RWPE2 (cell line): ENCODE measurements around the gene CNTNAP5.

Experiments used
- ATAC-seq: fragments of 200-7000 bp; cut with Tn5 transposase; 3 replicates; pipeline ENCODE4 v1.9.1; 2021; ENCODE audit warnings: low read depth
- DNase-seq: peaks from one replicate; pipeline ENCODE4 v3.0.0-alpha.2; 2020; ENCODE audit warnings: low spot score
- H3K27ac ChIP-seq: fragments of 450-650 bp; 2 replicates; pipeline ENCODE4 v1.5.1; 2017; ENCODE audit warnings: mild to moderate bottlenecking; ENCODE audit not compliant: poor library complexity, severe bottlenecking
- H3K27me3 ChIP-seq: fragments of 250-450 bp; sonication (Bioruptor Pico); 2 replicates; pipeline ENCODE4 v1.5.1; 2021; ENCODE audit warnings: mild to moderate bottlenecking, moderate library complexity; ENCODE audit not compliant: insufficient read depth, poor library complexity, severe bottlenecking
- H3K36me3 ChIP-seq: fragments of 250-450 bp; sonication (Bioruptor Pico); 2 replicates; pipeline ENCODE4 v1.5.1; 2020; ENCODE audit warnings: low read depth, mild to moderate bottlenecking, moderate library complexity
- H3K4me1 ChIP-seq: fragments of 250-450 bp; sonication (Bioruptor Pico); 2 replicates; pipeline ENCODE4 v1.5.1; 2021; ENCODE audit warnings: mild to moderate bottlenecking, moderate library complexity; ENCODE audit not compliant: insufficient read depth, poor library complexity, severe bottlenecking
- H3K4me3 ChIP-seq: fragments of 250-450 bp; sonication (Bioruptor Pico); 2 replicates; pipeline ENCODE4 v1.5.1; 2021; ENCODE audit warnings: mild to moderate bottlenecking, moderate library complexity; ENCODE audit not compliant: severe bottlenecking
- H3K9me3 ChIP-seq: fragments of 250-450 bp; sonication (Bioruptor Pico); 2 replicates; pipeline ENCODE4 v1.5.1; 2021; ENCODE audit warnings: mild to moderate bottlenecking, moderate library complexity; ENCODE audit not compliant: severe bottlenecking
- CTCF ChIP-seq: fragments of 450-650 bp; IDR thresholded peaks from one replicate; pipeline ENCODE4 v1.5.1; 2017; ENCODE audit warnings: mild to moderate bottlenecking, moderate library complexity; ENCODE audit not compliant: poor library complexity, severe bottlenecking

CNTNAP5 gene

GRCh38 chr2:124884315-124884714 is 859.2 kb downstream of the CNTNAP5 start:
- TF ChIP-seq CTCF = no peak
- no peaks in the 10 kb centered on the region for H3K9me3 ChIP-seq
- H3K36me3 ChIP-seq = no peaks in the 10 kb centered on the region
- H3K4me3 ChIP-seq = no peak overlapping the region
- DNase-seq = no peak
- no peaks in the 10 kb centered on the region for H3K4me1 ChIP-seq
- no peaks in the 10 kb centered on the region for H3K27me3 ChIP-seq
- no peak for ATAC-seq
- no peak overlapping the region for H3K27ac ChIP-seq

- no peak for ATAC-seq
- Histone ChIP-seq H3K4me1 (no peaks in the 10 kb centered on the region), H3K4me3 (no peak overlapping the region), H3K9me3 (no peaks in the 10 kb centered on the region), H3K27ac (no peak overlapping the region), H3K27me3 (no peaks in the 10 kb centered on the region), H3K36me3 (no peaks in the 10 kb centered on the region)
- no peak for TF ChIP-seq CTCF
- no peak for DNase-seq
Observed at GRCh38 chr2:124886216-124886615, 861.1 kb downstream of the CNTNAP5 start.

GRCh38 chr2:124887466-124887865 is 862.4 kb downstream of the CNTNAP5 start:
- Histone ChIP-seq H3K36me3 (no peaks in the 10 kb centered on the region), H3K27me3 (no peaks in the 10 kb centered on the region), H3K4me3 (no peak overlapping the region), H3K27ac (no peak overlapping the region), H3K4me1 (no peaks in the 10 kb centered on the region), H3K9me3 (no peaks in the 10 kb centered on the region)
- ATAC-seq (no peak), DNase-seq (no peak)
- no peak for TF ChIP-seq CTCF

GRCh38 chr2:124888431-124888830 is 863.3 kb downstream of the CNTNAP5 start:
- no peak for ATAC-seq
- DNase-seq = no peak
- no peak overlapping the region for H3K4me3 ChIP-seq
- TF ChIP-seq CTCF = no peak
- no peaks in the 10 kb centered on the region for H3K36me3 ChIP-seq
- H3K9me3 ChIP-seq = no peaks in the 10 kb centered on the region
- H3K27me3 ChIP-seq = no peaks in the 10 kb centered on the region
- H3K27ac ChIP-seq = no peak overlapping the region
- no peaks in the 10 kb centered on the region for H3K4me1 ChIP-seq

- no peaks in the 10 kb centered on the region for H3K27me3 ChIP-seq
- H3K27ac ChIP-seq = no peak overlapping the region
- H3K4me1 ChIP-seq = peaks cover 5% of the 10 kb centered on the region
- no peaks in the 10 kb centered on the region for H3K36me3 ChIP-seq
- no peak overlapping the region for H3K4me3 ChIP-seq
- no peaks in the 10 kb centered on the region for H3K9me3 ChIP-seq
- TF ChIP-seq CTCF = no peak
- ATAC-seq (peak; percentile 65), DNase-seq (no peak)
Observed at GRCh38 chr2:124894199-124894598, 869.1 kb downstream of the CNTNAP5 start.
